HUES6 (cell line): ENCODE data around the gene UBQLN3.

Experiments used
- H3K27ac ChIP-seq: 2 replicates; pipeline ENCODE4 v1.7.0; 2013; ENCODE audit warnings: low read depth, mild to moderate bottlenecking, low read length, inconsistent platforms
- H3K27me3 ChIP-seq: 2 replicates; pipeline ENCODE4 v1.6.1; 2013; ENCODE audit warnings: low read length; ENCODE audit not compliant: control insufficient read depth, insufficient read depth
- H3K36me3 ChIP-seq: 2 replicates; pipeline ENCODE4 v1.6.1; 2013; ENCODE audit warnings: low read length; ENCODE audit not compliant: control insufficient read depth, insufficient read depth
- H3K4me1 ChIP-seq: 2 replicates; pipeline ENCODE4 v1.6.1; 2013; ENCODE audit warnings: low read length; ENCODE audit not compliant: control insufficient read depth, insufficient read depth
- H3K4me3 ChIP-seq: 2 replicates; pipeline ENCODE4 v1.5.1; 2013; ENCODE audit warnings: low read depth, low read length
- H3K9ac ChIP-seq: one replicate; pipeline ENCODE4 v1.6.1; 2013; ENCODE audit warnings: mild to moderate bottlenecking, low read length
- H3K9me3 ChIP-seq: 2 replicates; pipeline ENCODE4 v1.6.1; 2013; ENCODE audit warnings: low read depth, low read length; ENCODE audit not compliant: control insufficient read depth, insufficient read depth

UBQLN3 gene

GRCh38 chr11:5473921-5474320, 35.8 kb downstream of the UBQLN3 start:
- Histone ChIP-seq H3K9ac (no peak overlapping the region), H3K4me1 (no peaks in the 10 kb centered on the region), H3K27me3 (no peaks in the 10 kb centered on the region), H3K4me3 (no peak overlapping the region), H3K27ac (no peak overlapping the region), H3K9me3 (no peaks in the 10 kb centered on the region), H3K36me3 (no peaks in the 10 kb centered on the region)

- H3K4me1 ChIP-seq: no peaks in the 10 kb centered on the region
- H3K27ac ChIP-seq: no peak overlapping the region
- no peaks in the 10 kb centered on the region for H3K27me3 ChIP-seq
- no peak overlapping the region for H3K9ac ChIP-seq
- no peaks in the 10 kb centered on the region for H3K9me3 ChIP-seq
- no peaks in the 10 kb centered on the region for H3K36me3 ChIP-seq
- H3K4me3 ChIP-seq: no peak overlapping the region
These were observed 42.2 kb downstream of the UBQLN3 start for GRCh38 chr11:5467527-5467926.

GRCh38 chr11:5460983-5461621, 48.7 kb downstream of the UBQLN3 start:
- Histone ChIP-seq H3K9ac (no peak overlapping the region), H3K4me3 (no peak overlapping the region), H3K27ac (no peak overlapping the region), H3K27me3 (no peaks in the 10 kb centered on the region), H3K4me1 (no peaks in the 10 kb centered on the region), H3K9me3 (no peaks in the 10 kb centered on the region), H3K36me3 (no peaks in the 10 kb centered on the region)
